ENCODE measurements around the gene ESRRA.
A peak's percentile ranks its signal among the peaks of the same experiment; 100 is the strongest.

Gene ESRRA

DNA sequence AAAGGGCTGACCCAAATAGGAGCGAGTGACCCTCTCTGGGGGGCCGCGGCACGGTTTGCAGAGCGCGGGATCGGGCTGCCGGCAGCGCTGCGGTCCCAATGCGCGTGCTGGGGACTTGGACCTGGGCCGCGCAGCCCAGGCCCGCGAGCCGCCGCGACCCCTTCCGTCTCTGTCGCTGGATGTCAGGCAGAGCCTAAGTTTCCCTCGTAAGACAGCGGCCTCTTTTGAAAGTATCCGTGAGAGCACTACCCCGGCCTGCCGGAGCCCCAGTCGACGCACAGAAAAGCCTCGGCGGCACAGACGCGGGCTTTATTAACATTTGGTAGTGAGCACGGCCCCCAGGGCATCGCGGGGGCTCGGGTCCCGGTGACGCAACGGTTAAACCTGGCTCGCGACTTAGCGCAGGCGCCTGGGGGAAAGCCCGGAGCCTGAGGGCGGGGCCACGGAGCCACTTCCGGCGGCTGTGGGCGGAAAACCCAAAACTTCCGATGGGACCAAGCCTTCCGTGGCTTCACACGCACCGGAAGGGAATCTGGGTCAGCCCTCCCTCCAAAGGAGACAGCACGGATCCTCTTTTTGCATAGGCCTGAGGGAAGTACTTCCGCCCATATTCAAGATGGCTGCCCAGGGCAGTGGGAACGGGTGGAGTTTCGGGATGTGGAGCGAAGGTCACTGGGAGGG is 35.6 kb upstream of the ESRRA start:
- POLR2A ChIA-PET (ENCODE audit: low non-redundant PET) = interaction anchor here (0.6 to 1.4 kb wide), 2 partner anchors 17 to 24 kb away, joined by 4 to 7 read pairs; no protein-coding TSS in a partner anchor

GRCh38 chr11:64275031-64275800 is 30.1 kb upstream of the ESRRA start:
- peak overlapping the region; percentile 98 for H3K27ac ChIP-seq
- ChIA-PET CTCF (interaction anchor here (0.5 to 1.3 kb wide), 3 partner anchors 12 to 30 kb away, joined by 3 to 6 read pairs (median 4); no protein-coding TSS in a partner anchor), POLR2A (ENCODE audit: low non-redundant PET) (interaction anchor here (0.5 to 2.0 kb wide), 3 partner anchors 12 to 60 kb away, joined by 5 to 6 read pairs (median 5); no protein-coding TSS in a partner anchor)
- no peak for DNase-seq (ENCODE audit: low spot score)
- TF ChIP-seq CTCF (conservative IDR thresholded peaks at IDR 0.05; ENCODE audit: low read depth) = no peak

More for the DNA sequence above, 35.6 kb upstream of the ESRRA start:
- CTCF ChIA-PET = interaction anchor here (0.6 to 3.6 kb wide), 4 partner anchors 12 to 35 kb away, joined by 4 to 18 read pairs (median 6); partner anchors contain the start of genes CATSPERZ and PLCB3
- peak overlapping the region; percentile 99 for H3K27ac ChIP-seq
- peak; percentile 91 for DNase-seq (ENCODE audit: low spot score)
- TF ChIP-seq CTCF (conservative IDR thresholded peaks at IDR 0.05; ENCODE audit: low read depth) = no peak

- no peak for TF ChIP-seq CTCF (conservative IDR thresholded peaks at IDR 0.05; ENCODE audit: low read depth)
- ChIA-PET CTCF (interaction anchor here (1.3 kb wide), 1 partner anchor 13 kb away, joined by 4 read pairs; no protein-coding TSS in a partner anchor), POLR2A (ENCODE audit: low non-redundant PET) (interaction anchor here (0.5 to 2.0 kb wide), 2 partner anchors 11 to 31 kb away, joined by 5 read pairs; no protein-coding TSS in a partner anchor)
- peak overlapping the region; percentile 98 for H3K27ac ChIP-seq
- no peak for DNase-seq (ENCODE audit: low spot score)
Measured at GRCh38 chr11:64275841-64276240, 29.5 kb upstream of the ESRRA start.

DNA sequence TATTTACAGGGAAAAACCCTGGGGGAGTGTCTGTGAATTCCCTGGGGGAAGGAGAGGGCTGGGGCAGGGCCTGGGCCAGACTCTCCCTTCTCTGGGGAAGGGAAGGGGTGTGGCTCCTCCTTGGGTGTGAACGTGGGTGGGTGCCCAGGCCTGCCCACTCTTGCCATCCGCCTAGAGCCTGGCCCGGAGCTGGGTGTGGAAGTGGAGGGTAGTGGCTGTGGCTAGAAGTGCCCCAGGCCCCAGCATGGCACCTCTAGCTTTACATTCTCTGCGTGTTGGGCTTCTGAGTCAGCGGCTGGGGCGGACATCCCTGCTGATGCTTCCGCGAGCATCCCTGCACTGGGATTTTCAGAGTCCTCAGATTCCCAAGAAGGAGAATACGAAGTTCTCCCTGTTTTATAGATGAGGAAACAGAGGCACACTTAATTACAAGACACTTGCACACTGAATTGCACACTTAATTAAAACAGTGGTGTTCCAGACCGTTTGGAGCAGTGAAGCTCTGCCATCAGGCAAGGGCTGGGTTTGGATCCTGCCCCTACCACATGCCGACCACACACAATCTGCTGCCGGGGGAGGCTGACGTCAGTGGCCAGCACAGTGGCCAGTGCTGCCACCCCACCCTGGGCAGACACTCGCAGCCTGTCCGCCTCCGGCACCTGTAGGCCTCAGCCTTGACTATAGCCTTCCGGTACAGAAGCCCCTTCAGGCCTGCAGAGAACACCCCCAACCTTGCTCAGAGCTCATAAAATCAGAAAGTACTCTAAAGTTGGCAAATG is 28.5 kb upstream of the ESRRA start:
- CTCF ChIA-PET = interaction anchor here (0.7 to 1.3 kb wide), 3 partner anchors 14 to 25 kb away, joined by 4 to 10 read pairs (median 5); no protein-coding TSS in a partner anchor
- peak; percentile 86 for DNase-seq (ENCODE audit: low spot score)

GRCh38 chr11:64278576-64279190 is 26.6 kb upstream of the ESRRA start:
- H3K27ac ChIP-seq = peak overlapping the region; percentile 98
- POLR2A ChIA-PET (ENCODE audit: low non-redundant PET) = interaction anchor here (0.6 kb wide), 1 partner anchor 37 kb away, joined by 4 read pairs; no protein-coding TSS in a partner anchor
- no peak for TF ChIP-seq CTCF (conservative IDR thresholded peaks at IDR 0.05; ENCODE audit: low read depth)
- no peak for DNase-seq (ENCODE audit: low spot score)
- CTCF ChIA-PET = interaction anchor here (0.6 to 1.3 kb wide), 2 partner anchors 11 to 26 kb away, joined by 4 read pairs; no protein-coding TSS in a partner anchor

More for the DNA sequence above, 28.5 kb upstream of the ESRRA start:
- H3K27ac ChIP-seq = peak overlapping the region; percentile 98
- POLR2A ChIA-PET (ENCODE audit: low non-redundant PET) = interaction anchor here (0.6 to 2.0 kb wide), 4 partner anchors 9 to 559 kb away, joined by 3 to 7 read pairs (median 5); no protein-coding TSS in a partner anchor
- TF ChIP-seq CTCF (conservative IDR thresholded peaks at IDR 0.05; ENCODE audit: low read depth) = no peak
